IPS-18c (cell line): Measurements from ENCODE around the gene LRRC39.
"Not testable (repeated sequence)": the region's sequence is repeated elsewhere in the genome, so short reads cannot be mapped to it uniquely, and the experiment has no call there.

Experiments
- H3K4me3 ChIP-seq: 2 replicates; pipeline ENCODE4 v1.7.0; 2013; ENCODE audit warnings: low read depth, mild to moderate bottlenecking, low read length, moderate library complexity; ENCODE audit not compliant: insufficient read depth
- H3K9me3 ChIP-seq: one replicate; pipeline ENCODE4 v1.6.1; 2013; ENCODE audit warnings: mild to moderate bottlenecking, low read length, moderate library complexity; ENCODE audit not compliant: control insufficient read depth, insufficient read depth

The LRRC39 gene

GRCh38 chr1:100178091-100178490, at the start of gene LRRC39:
TSS of gene LRRC39 (minus strand) at chr1:100178256. CDS start at chr1:100168516, 9,740 bp downstream.
- H3K9me3 ChIP-seq: no peaks in the 10 kb centered on the region
- H3K4me3 ChIP-seq: no peak within 1 kb of the TSS

- Histone ChIP-seq H3K9me3 (no peaks in the 10 kb centered on the region), H3K4me3 (no peak overlapping the region)
These were observed 44.4 kb upstream of the LRRC39 start for GRCh38 chr1:100222428-100222827.

GRCh38 chr1:100219883-100220282, 41.8 kb upstream of the LRRC39 start:
- Histone ChIP-seq H3K4me3 (no peak overlapping the region), H3K9me3 (no peaks in the 10 kb centered on the region)

GRCh38 chr1:100219457-100219856, 41.4 kb upstream of the LRRC39 start:
- Histone ChIP-seq H3K9me3 (no peaks in the 10 kb centered on the region), H3K4me3 (no peak overlapping the region)

- H3K9me3 ChIP-seq: peaks cover 2% of the 10 kb centered on the region
- H3K4me3 ChIP-seq: no peak overlapping the region
These were observed 39.8 kb upstream of the LRRC39 start for GRCh38 chr1:100217834-100218233.

GRCh38 chr1:100215101-100215500, 37.0 kb upstream of the LRRC39 start:
- H3K4me3 ChIP-seq: no peak overlapping the region
- peaks cover 2% of the 10 kb centered on the region for H3K9me3 ChIP-seq

GRCh38 chr1:100213141-100213540, 35.1 kb upstream of the LRRC39 start:
- Histone ChIP-seq H3K9me3 (peaks cover 2% of the 10 kb centered on the region), H3K4me3 (no peak overlapping the region)

GRCh38 chr1:100206301-100206700, 28.2 kb upstream of the LRRC39 start:
- no peaks in the 10 kb centered on the region for H3K9me3 ChIP-seq
- no peak overlapping the region for H3K4me3 ChIP-seq

- not testable (repeated sequence) for H3K4me3 ChIP-seq, H3K9me3 ChIP-seq
These were observed 27.5 kb upstream of the LRRC39 start for GRCh38 chr1:100205593-100205992.

GRCh38 chr1:100205103-100205502, 27.0 kb upstream of the LRRC39 start:
- not testable (repeated sequence) for H3K4me3 ChIP-seq, H3K9me3 ChIP-seq

GRCh38 chr1:100202703-100203102, 24.6 kb upstream of the LRRC39 start:
- not testable (repeated sequence) for H3K9me3 ChIP-seq

GRCh38 chr1:100200060-100200459, 22.0 kb upstream of the LRRC39 start:
- H3K4me3 ChIP-seq, H3K9me3 ChIP-seq: not testable (repeated sequence)

More at GRCh38 chr1:100202703-100203102, 24.6 kb upstream of the LRRC39 start:
- not testable (repeated sequence) for H3K4me3 ChIP-seq

- no peak overlapping the region for H3K4me3 ChIP-seq
- H3K9me3 ChIP-seq: no peaks in the 10 kb centered on the region
These were observed 20.5 kb upstream of the LRRC39 start for GRCh38 chr1:100198596-100198995.

GRCh38 chr1:100188617-100189016, 10.6 kb upstream of the LRRC39 start:
- H3K4me3 ChIP-seq: no peak overlapping the region
- no peaks in the 10 kb centered on the region for H3K9me3 ChIP-seq

- Histone ChIP-seq H3K4me3 (no peak overlapping the region), H3K9me3 (no peaks in the 10 kb centered on the region)
These were observed 9.9 kb upstream of the LRRC39 start for GRCh38 chr1:100187912-100188311.

GRCh38 chr1:100184536-100184935, 6.5 kb upstream of the LRRC39 start:
- Histone ChIP-seq H3K9me3 (no peaks in the 10 kb centered on the region), H3K4me3 (no peak overlapping the region)

- Histone ChIP-seq H3K9me3 (no peaks in the 10 kb centered on the region), H3K4me3 (no peak overlapping the region)
These were observed 5.3 kb upstream of the LRRC39 start for GRCh38 chr1:100183370-100183769.

GRCh38 chr1:100177295-100178041, 588 bp downstream of the LRRC39 start:
- no peaks in the 10 kb centered on the region for H3K9me3 ChIP-seq
- H3K4me3 ChIP-seq: no peak overlapping the region

GRCh38 chr1:100168051-100168450, 10.0 kb downstream of the LRRC39 start:
- no peaks in the 10 kb centered on the region for H3K9me3 ChIP-seq
- H3K4me3 ChIP-seq: no peak overlapping the region
